ENCODE results near the gene KICS2.
"Not testable (repeated sequence)": the region's sequence is repeated elsewhere in the genome, so short reads cannot be mapped to it uniquely, and the experiment has no call there.

The KICS2 gene

GRCh38 chr12:64222009-64222765 lies at the start of gene KICS2:
Gene KICS2 (minus strand): TSS chr12:64222296. CDS start chr12:64222237, 59 bp downstream.
- DNase-seq = peak; percentile 32

GRCh38 chr12:64270411-64270810 lies 48.3 kb upstream of the KICS2 start:
- DNase-seq = no peak

- peak; percentile 58 for DNase-seq
Measured at GRCh38 chr12:64269161-64269560, 47.1 kb upstream of the KICS2 start.

GRCh38 chr12:64268409-64268808 lies 46.3 kb upstream of the KICS2 start:
- DNase-seq = no peak

- no peak for DNase-seq
Measured at GRCh38 chr12:64265839-64266238, 43.7 kb upstream of the KICS2 start.

- DNase-seq = no peak
Measured at GRCh38 chr12:64261813-64262212, 39.7 kb upstream of the KICS2 start.

GRCh38 chr12:64258576-64258975 lies 36.5 kb upstream of the KICS2 start:
- DNase-seq = no peak

- peak; percentile 36 for DNase-seq
Measured at GRCh38 chr12:64256166-64256800, 34.2 kb upstream of the KICS2 start.

GRCh38 chr12:64255249-64255648 lies 33.2 kb upstream of the KICS2 start:
- no peak for DNase-seq

GRCh38 chr12:64253356-64253755 lies 31.3 kb upstream of the KICS2 start:
- no peak for DNase-seq

- DNase-seq = no peak
Measured at GRCh38 chr12:64252681-64253080, 30.6 kb upstream of the KICS2 start.

GRCh38 chr12:64243809-64244208 lies 21.7 kb upstream of the KICS2 start:
- no peak for DNase-seq

- no peak for DNase-seq
Measured at GRCh38 chr12:64240781-64241180, 18.7 kb upstream of the KICS2 start.

- no peak for DNase-seq
Measured at GRCh38 chr12:64237382-64237781, 15.3 kb upstream of the KICS2 start.

- DNase-seq = no peak
Measured at GRCh38 chr12:64236549-64236948, 14.5 kb upstream of the KICS2 start.

GRCh38 chr12:64232196-64232595 lies 10.1 kb upstream of the KICS2 start:
- no peak for DNase-seq

- DNase-seq = no peak
Measured at GRCh38 chr12:64229796-64230195, 7.7 kb upstream of the KICS2 start.

- no peak for DNase-seq
Measured at GRCh38 chr12:64229240-64229639, 7.1 kb upstream of the KICS2 start.

- no peak for DNase-seq
Measured at GRCh38 chr12:64225626-64226025, 3.5 kb upstream of the KICS2 start.

- no peak for DNase-seq
Measured at GRCh38 chr12:64221651-64222008, 466 bp downstream of the KICS2 start.

GRCh38 chr12:64220046-64220445 lies 2.0 kb downstream of the KICS2 start:
- no peak for DNase-seq

- no peak for DNase-seq
Measured at GRCh38 chr12:64219145-64219544, 3.0 kb downstream of the KICS2 start.

GRCh38 chr12:64218597-64218996 lies 3.5 kb downstream of the KICS2 start:
- DNase-seq = no peak

GRCh38 chr12:64217643-64218042 lies 4.5 kb downstream of the KICS2 start:
- not testable (repeated sequence) for DNase-seq

GRCh38 chr12:64216239-64216638 lies 5.9 kb downstream of the KICS2 start:
- DNase-seq = no peak
